IMR-90 (cell line): Measurements from ENCODE around the gene PCDH1. TPM values are rescaled to one million over a fixed set of nuclear protein-coding genes. Genes with fewer than 3 reads are reported as not detected.
A peak's percentile ranks its signal among the peaks of the same experiment; 100 is the strongest.

ENCODE experiments used
- ATAC-seq: fragments of 200-7000 bp; cut with Tn5 transposase; 2 replicates; pipeline ENCODE4 v1.9.1; 2020; ENCODE audit warnings: low read depth, mild to moderate bottlenecking, moderate library complexity
- BruUV-seq: library from RNA; stranded (reverse); fragments of 400-500 nt; replicated peaks from 2 replicates; lab custom pipeline; 2021; lab: Mats Ljungman, UMichigan
- CTCF ChIA-PET: fragments of 300-600 bp; formaldehyde crosslinking; extraction: SDS; loops from one replicate; lab custom pipeline; 2021; ENCODE audit warnings: antibody characterized with exemption; lab: Yijun Ruan, JAX
- POLR2A ChIA-PET: fragments of 300-600 bp; sonication (Branson Sonifier 250); formaldehyde crosslinking; loops from one replicate; lab custom pipeline; 2022; ENCODE audit warnings: antibody characterized with exemption; ENCODE audit not compliant: unreplicated experiment; lab: Charles Lee
- DNase-seq: peaks from one replicate; pipeline ENCODE4 v3.0.0; 2013
- H2AFZ ChIP-seq: replicated peaks from 2 replicates; pipeline ENCODE3; 2013; ENCODE audit warnings: low read length, mild to moderate bottlenecking; ENCODE audit not compliant: poor library complexity
- H2AK5ac ChIP-seq: 2 replicates; pipeline ENCODE4 v1.6.1; 2013; ENCODE audit warnings: low read depth, low read length, inconsistent platforms
- H2AK9ac ChIP-seq: replicated peaks from 2 replicates; pipeline ENCODE3; 2013; ENCODE audit warnings: mild to moderate bottlenecking, low read depth, low read length, moderate library complexity; ENCODE audit not compliant: poor library complexity
- H2BK120ac ChIP-seq: 2 replicates; pipeline ENCODE4 v1.6.1; 2013; ENCODE audit warnings: low read depth, low read length, inconsistent platforms
- H2BK15ac ChIP-seq: 3 replicates; pipeline ENCODE4 v1.6.1; 2013; ENCODE audit warnings: low read depth, low read length, inconsistent platforms
- H2BK20ac ChIP-seq: 2 replicates; pipeline ENCODE4 v1.6.1; 2013; ENCODE audit warnings: low read depth, mild to moderate bottlenecking, inconsistent platforms, low read length, moderate library complexity
- H2BK5ac ChIP-seq: 2 replicates; pipeline ENCODE4 v1.6.1; 2013; ENCODE audit warnings: mild to moderate bottlenecking, low read depth, low read length, inconsistent platforms; ENCODE audit not compliant: poor library complexity, severe bottlenecking
- H3K14ac ChIP-seq: replicated peaks from 2 replicates; pipeline ENCODE4 v1.6.1; 2013; ENCODE audit warnings: low read depth, low read length, inconsistent platforms
- H3K18ac ChIP-seq: 2 replicates; pipeline ENCODE4 v1.6.1; 2013; ENCODE audit warnings: low read depth, low read length, control low read depth
- H3K23ac ChIP-seq: 2 replicates; pipeline ENCODE4 v1.6.1; 2013; ENCODE audit warnings: low read depth, low read length, inconsistent platforms
- H3K27ac ChIP-seq: 2 replicates; pipeline ENCODE4 v1.5.1; 2013; ENCODE audit warnings: mild to moderate bottlenecking, control low read depth, low read length; ENCODE audit not compliant: insufficient read depth
- H3K27me3 ChIP-seq: 2 replicates; pipeline ENCODE4 v1.6.1; 2013; ENCODE audit warnings: low read length; ENCODE audit not compliant: control insufficient read depth, insufficient read depth
- H3K36me3 ChIP-seq: 2 replicates; pipeline ENCODE4 v1.6.1; 2013; ENCODE audit warnings: low read length, mixed read lengths; ENCODE audit not compliant: control insufficient read depth, insufficient read depth
- H3K4ac ChIP-seq: 2 replicates; pipeline ENCODE4 v1.6.1; 2013; ENCODE audit warnings: low read depth, low read length, inconsistent platforms
- H3K4me1 ChIP-seq: 2 replicates; pipeline ENCODE4 v1.6.1; 2013; ENCODE audit warnings: low read length, mixed read lengths; ENCODE audit not compliant: control insufficient read depth, insufficient read depth
- H3K4me2 ChIP-seq: 2 replicates; pipeline ENCODE4 v1.6.1; 2013; ENCODE audit warnings: low read depth, mild to moderate bottlenecking, control low read depth, low read length, moderate library complexity
- H3K4me3 ChIP-seq: 2 replicates; pipeline ENCODE4 v1.5.1; 2013; ENCODE audit warnings: low read depth, mild to moderate bottlenecking, control low read depth, low read length, moderate library complexity; ENCODE audit not compliant: insufficient read depth
- H3K56ac ChIP-seq: 2 replicates; pipeline ENCODE4 v1.6.1; 2013; ENCODE audit warnings: low read length, inconsistent platforms; ENCODE audit not compliant: insufficient read depth; ENCODE audit errors: extremely low read depth
- H3K79me1 ChIP-seq, 2 experiments: 2 replicates each; pipeline ENCODE4 v1.6.1; 2013; ENCODE audit warnings: low read length in 2 of 2, inconsistent platforms in 1 of 2, low read depth in 1 of 2
- H3K9ac ChIP-seq: 2 replicates; pipeline ENCODE4 v1.6.1; 2013; ENCODE audit warnings: low read depth, low read length, control low read depth
- H3K9me1 ChIP-seq: 2 replicates; pipeline ENCODE4 v1.6.1; 2013; ENCODE audit warnings: low read length, inconsistent platforms; ENCODE audit not compliant: insufficient read depth
- H3K9me3 ChIP-seq: 2 replicates; pipeline ENCODE4 v1.6.1; 2013; ENCODE audit warnings: low read length; ENCODE audit not compliant: control insufficient read depth, insufficient read depth
- H4K20me1 ChIP-seq: 2 replicates; pipeline ENCODE4 v1.6.1; 2013; ENCODE audit warnings: low read length, inconsistent platforms; ENCODE audit not compliant: insufficient read depth
- H4K5ac ChIP-seq: 2 replicates; pipeline ENCODE4 v1.6.1; 2013; ENCODE audit warnings: mild to moderate bottlenecking, low read depth, low read length, control low read depth
- H4K8ac ChIP-seq, 2 experiments: 2 replicates each; pipeline ENCODE4 v1.6.1; 2013; ENCODE audit warnings: low read depth in 2 of 2, low read length in 2 of 2, control low read depth in 1 of 2, inconsistent platforms in 1 of 2
- H4K91ac ChIP-seq: 2 replicates; pipeline ENCODE4 v1.6.1; 2013; ENCODE audit warnings: low read depth, low read length, inconsistent platforms; ENCODE audit not compliant: insufficient read depth
- BHLHE40 ChIP-seq: fragments of 150-350 bp; IDR thresholded peaks from 2 replicates; pipeline ENCODE4 v1.6.1; 2016; ENCODE audit warnings: mild to moderate bottlenecking, low read depth, low read length
- CEBPB ChIP-seq: IDR thresholded peaks from 2 replicates; pipeline ENCODE4 v1.6.1; 2012; ENCODE audit warnings: low read depth, low read length, improper control_type of control experiment
- CHD1 ChIP-seq: IDR thresholded peaks from 2 replicates; pipeline ENCODE4 v1.6.1; 2012; ENCODE audit warnings: low read depth, low read length, improper control_type of control experiment
- ELK1 ChIP-seq: fragments of 150-350 bp; IDR thresholded peaks from 2 replicates; pipeline ENCODE4 v1.6.1; 2016; ENCODE audit warnings: low read depth, mild to moderate bottlenecking, low read length, moderate library complexity, borderline replicate concordance
- FOS ChIP-seq: fragments of 150-350 bp; IDR thresholded peaks from 2 replicates; pipeline ENCODE4 v1.6.1; 2016; ENCODE audit warnings: low read depth, low read length
- MAFK ChIP-seq: IDR thresholded peaks from 2 replicates; pipeline ENCODE4 v1.6.1; 2012; ENCODE audit warnings: low read depth, low read length, improper control_type of control experiment
- MAZ ChIP-seq: IDR thresholded peaks from 2 replicates; pipeline ENCODE4 v1.6.1; 2012; ENCODE audit warnings: low read depth, mild to moderate bottlenecking, low read length, improper control_type of control experiment, moderate library complexity, borderline replicate concordance
- MXI1 ChIP-seq: IDR thresholded peaks from 2 replicates; pipeline ENCODE4 v1.6.1; 2012; ENCODE audit warnings: low read depth, mild to moderate bottlenecking, low read length, moderate library complexity, borderline replicate concordance
- NFE2L2 ChIP-seq: fragments of 150-350 bp; IDR thresholded peaks from 2 replicates; pipeline ENCODE4 v1.6.1; 2016; ENCODE audit warnings: low read depth, mild to moderate bottlenecking, low read length
- POLR2A ChIP-seq: IDR thresholded peaks from 2 replicates; pipeline ENCODE4 v1.6.1; 2012; ENCODE audit warnings: mild to moderate bottlenecking, low read depth, low read length
- RAD21 ChIP-seq: IDR thresholded peaks from 2 replicates; pipeline ENCODE4 v1.6.1; 2012; ENCODE audit warnings: low read length, improper control_type of control experiment
- RCOR1 ChIP-seq: IDR thresholded peaks from 2 replicates; pipeline ENCODE4 v1.6.1; 2012; ENCODE audit warnings: mild to moderate bottlenecking, low read length, improper control_type of control experiment; ENCODE audit not compliant: insufficient replicate concordance
- RFX5 ChIP-seq: IDR thresholded peaks from 2 replicates; pipeline ENCODE4 v1.8.0; 2012; ENCODE audit warnings: low read depth, mild to moderate bottlenecking, low read length, moderate library complexity
- SMC3 ChIP-seq: fragments of 150-350 bp; IDR thresholded peaks from 2 replicates; pipeline ENCODE4 v1.6.1; 2016; ENCODE audit warnings: low read depth, mild to moderate bottlenecking, antibody characterized with exemption, low read length, moderate library complexity
- USF2 ChIP-seq: fragments of 150-350 bp; IDR thresholded peaks from 2 replicates; pipeline ENCODE4 v1.6.1; 2017; ENCODE audit warnings: mild to moderate bottlenecking, antibody characterized with exemption, low read length, low read depth
- WGBS, 2 experiments: methylation state at CpG; one replicate each; pipeline versions ENCODE4 v1.1.5 to v1.1.7; 2013; ENCODE audit warnings: missing lambda C conversion rate in 2 of 2; ENCODE audit not compliant: insufficient read length in 1 of 2; ENCODE audit errors: extremely low coverage in 2 of 2; 5-methylcytosine and 5-hydroxymethylcytosine counted together
- dilution Hi-C: fragments of 300-500 bp; cut with HindIII; formaldehyde crosslinking; loops from one replicate; pipeline ENCODE4 v1.14.3; 2018; ENCODE audit warnings: low sequenced_read_pairs; ENCODE audit not compliant: unreplicated experiment
- in situ Hi-C: fragments of 300-500 bp; cut with MboI; formaldehyde crosslinking; loops from 3 replicates; pipeline ENCODE4 v1.14.3; 2019; ENCODE audit warnings: low sequenced_read_pairs, inconsistent platforms, mixed read lengths
- intact Hi-C: fragments of 100-400 bp; cut with micrococcal nuclease; formaldehyde crosslinking; loops from 2 replicates; pipeline ENCODE4 v1.10.0; 2022
- polyA plus RNA-seq, 3 experiments: library from polyadenylated mRNA; depleted of rRNA; stranded (reverse); fragments of >200 nt; gene quantifications; 2 replicates each; pipeline ENCODE4 v1.2.3, GENCODE V29; 2012; ENCODE audit warnings: low replicate concordance in 1 of 3
- total RNA-seq: library from RNA; depleted of rRNA; stranded (reverse); fragments of >200 nt; gene quantifications from 2 replicates; pipeline ENCODE4 v1.2.3, GENCODE V29; 2012

The PCDH1 gene
- total and polyA plus RNA-seq, 2 of the 4 experiments (the other 2 are of a cell fraction): 0.74 to 0.90 TPM

GRCh38 chr5:141875795-141876627 is 2.2 kb downstream of the PCDH1 start:
- Histone ChIP-seq H3K4me3 (no peak overlapping the region; the same call in 1 of the 2 replicates), H4K5ac (no peak overlapping the region), H3K9me3 (0 out of 2 replicates have a peak, but pooled peaks cover 2% of the 10 kb centered on the region), H3K23ac (no peak overlapping the region), H2BK5ac (no peak overlapping the region), H3K4me2 (peak overlapping the region; percentile 61), H3K36me3 (no peaks in the 10 kb centered on the region), H2BK120ac (no peak overlapping the region), H3K4me1 (peaks cover 8% of the 10 kb centered on the region; the same call in 1 of the 2 replicates), H3K14ac (no peak overlapping the region), H2AK9ac (no peak overlapping the region), H2BK15ac (no peak overlapping the region), H4K8ac (no peak overlapping the region), H3K79me1 (no peaks in the 10 kb centered on the region), H3K27ac (no peak overlapping the region), H2BK20ac (no peak overlapping the region), H4K20me1 (peaks cover 2% of the 10 kb centered on the region; the same call in 1 of the 2 replicates), H3K4ac (no peak overlapping the region), H2AK5ac (no peak overlapping the region), H3K9me1 (0 out of 2 replicates have a peak, but pooled peaks cover 1% of the 10 kb centered on the region), H4K91ac (no peak overlapping the region), H2AFZ (peak overlapping the region; percentile 44), H3K18ac (no peak overlapping the region), H3K27me3 (peaks cover 76% of the 10 kb centered on the region), H3K9ac (no peak overlapping the region), H3K56ac (no peak overlapping the region)
- ChIA-PET CTCF (no interaction called here), POLR2A (no interaction called here)
- intact Hi-C loops (no loop called here), in situ Hi-C loops (loop anchor here (5.0 kb wide), 1 partner anchor 81 kb away; the partner anchor contains the start of gene PCDH12), dilution Hi-C loops (no loop called here)
- no TSS peak for BruUV-seq
- 0% methylated on average over 3 of the region's 65 CpGs; no CpG with 5 or more reads in 1 of the 2 experiments for WGBS, 2 experiments
- TF ChIP-seq FOS (no peak), MAFK (no peak), RAD21 (no peak), CEBPB (no peak), MXI1 (no peak), POLR2A (no peak), USF2 (no peak), RCOR1 (no peak), RFX5 (no peak), MAZ (no peak), NFE2L2 (no peak), SMC3 (no peak), ELK1 (no peak), CHD1 (no peak), BHLHE40 (no peak)
- DNase-seq: no peak
- ATAC-seq: no peak
